ENCODE results near the gene BIVM. TPM values are rescaled to one million over a fixed set of nuclear protein-coding genes. Genes with fewer than 3 reads are reported as not detected.

Gene BIVM
- total and polyA plus RNA-seq, 4 donors: 7.4 to 17.8 (median 11.3) TPM

DNA sequence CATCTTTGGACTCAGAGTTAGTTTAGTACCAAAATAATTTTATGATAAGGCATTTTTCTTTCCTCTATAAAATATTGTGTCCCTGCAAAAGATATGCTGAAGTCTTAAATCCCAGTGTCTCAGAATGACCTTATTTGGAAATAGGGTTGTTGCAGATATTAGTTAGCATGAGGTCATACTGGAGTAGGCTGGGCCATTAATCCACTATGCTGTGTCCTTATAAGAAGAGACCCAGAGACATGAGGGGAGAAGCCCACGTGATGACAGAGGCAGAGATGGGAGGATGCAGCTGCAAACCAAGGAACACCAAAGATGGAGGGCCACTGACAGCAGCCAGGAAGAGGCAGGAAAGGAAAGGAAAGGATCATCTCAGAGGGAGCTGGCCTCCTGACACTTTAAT, 6.5 kb upstream of the BIVM start:
- peaks cover 0 to 11% (median 6%) of the 10 kb centered on the region in 4 donors for H3K4me1 ChIP-seq (ENCODE audit: control insufficient read depth in 4 of 4, insufficient read depth in 4 of 4, low read length in 3 of 4)
- no peak overlapping the region for H3K9ac ChIP-seq (ENCODE audit: low read depth in 1 of 2, low read length in 2 of 2)
- TF ChIP-seq, protein P1, sequence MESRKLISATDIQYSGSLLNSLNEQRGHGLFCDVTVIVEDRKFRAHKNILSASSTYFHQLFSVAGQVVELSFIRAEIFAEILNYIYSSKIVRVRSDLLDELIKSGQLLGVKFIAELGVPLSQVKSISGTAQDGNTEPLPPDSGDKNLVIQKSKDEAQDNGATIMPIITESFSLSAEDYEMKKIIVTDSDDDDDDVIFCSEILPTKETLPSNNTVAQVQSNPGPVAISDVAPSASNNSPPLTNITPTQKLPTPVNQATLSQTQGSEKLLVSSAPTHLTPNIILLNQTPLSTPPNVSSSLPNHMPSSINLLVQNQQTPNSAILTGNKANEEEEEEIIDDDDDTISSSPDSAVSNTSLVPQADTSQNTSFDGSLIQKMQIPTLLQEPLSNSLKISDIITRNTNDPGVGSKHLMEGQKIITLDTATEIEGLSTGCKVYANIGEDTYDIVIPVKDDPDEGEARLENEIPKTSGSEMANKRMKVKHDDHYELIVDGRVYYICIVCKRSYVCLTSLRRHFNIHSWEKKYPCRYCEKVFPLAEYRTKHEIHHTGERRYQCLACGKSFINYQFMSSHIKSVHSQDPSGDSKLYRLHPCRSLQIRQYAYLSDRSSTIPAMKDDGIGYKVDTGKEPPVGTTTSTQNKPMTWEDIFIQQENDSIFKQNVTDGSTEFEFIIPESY (IDR thresholded peaks at IDR 0.05): no peak
- TF ChIP-seq, protein P2, sequence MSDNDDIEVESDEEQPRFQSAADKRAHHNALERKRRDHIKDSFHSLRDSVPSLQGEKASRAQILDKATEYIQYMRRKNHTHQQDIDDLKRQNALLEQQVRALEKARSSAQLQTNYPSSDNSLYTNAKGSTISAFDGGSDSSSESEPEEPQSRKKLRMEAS (IDR thresholded peaks at IDR 0.05): no peak
- TF ChIP-seq GABPA (IDR thresholded peaks at IDR 0.05 in 1 of 2, conservative IDR thresholded peaks at IDR 0.05 in 1 of 2): no peak
- no peak for TF ChIP-seq NR2F2 (IDR thresholded peaks at IDR 0.05)
- no peak overlapping the region for H3K4me3 ChIP-seq (ENCODE audit: low read depth in 1 of 3, low read length in 3 of 3)
- 88% methylated on average over 1 of the region's 1 CpG for WGBS
- DNase-seq (ENCODE audit: low spot score): no peak
- H3K27ac ChIP-seq (ENCODE audit: low read depth in 1 of 2, low read length in 2 of 2): no peak overlapping the region
- H3K27me3 ChIP-seq (ENCODE audit: control insufficient read depth in 4 of 4, insufficient read depth in 4 of 4, low read length in 3 of 4): no peaks in the 10 kb centered on the region
- no peaks in the 10 kb centered on the region for H3K36me3 ChIP-seq (ENCODE audit: control insufficient read depth in 4 of 4, insufficient read depth in 3 of 4, low read depth in 1 of 4, low read length in 3 of 4)
- no peaks in the 10 kb centered on the region for H3K9me3 ChIP-seq (ENCODE audit: control insufficient read depth in 4 of 4, low read length in 3 of 4)

DNA sequence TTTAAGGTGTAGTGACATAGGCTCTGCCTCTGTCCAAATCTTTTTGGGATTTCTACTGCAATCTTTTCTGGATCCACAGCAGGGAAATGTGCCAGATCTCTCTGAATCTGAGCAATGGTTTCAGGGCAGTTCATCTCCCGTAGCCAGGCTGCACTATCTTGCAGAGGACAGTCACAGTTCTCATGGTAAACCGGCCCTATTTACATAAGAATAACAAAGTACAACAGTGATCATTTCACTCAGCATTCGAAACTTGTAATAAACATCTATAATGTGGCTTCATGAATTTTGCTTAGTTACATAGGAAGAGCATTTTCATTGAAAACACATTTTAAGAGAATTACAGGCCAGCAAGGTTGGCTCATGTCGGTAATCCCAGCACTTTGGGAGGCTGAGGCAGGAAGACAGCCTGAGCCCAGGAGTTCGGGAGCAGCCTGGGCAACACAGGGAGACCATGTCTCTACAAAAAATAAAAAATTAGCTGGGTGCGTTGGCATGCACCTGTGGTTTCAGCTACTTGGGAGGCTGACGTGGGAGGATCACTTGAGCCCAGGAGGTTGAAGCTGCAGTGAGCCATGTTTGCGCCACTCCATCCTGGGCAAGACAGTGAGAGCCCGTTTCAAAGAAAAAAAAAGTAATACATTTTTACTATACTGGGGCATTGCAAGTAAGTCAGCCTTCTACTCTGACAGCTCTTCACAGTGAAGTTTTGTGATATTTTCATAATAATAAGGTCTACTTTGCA, 5.1 kb upstream of the BIVM start:
- Histone ChIP-seq H3K9me3 (ENCODE audit: control insufficient read depth in 4 of 4, low read length in 3 of 4) (no peaks in the 10 kb centered on the region), H3K27me3 (ENCODE audit: control insufficient read depth in 4 of 4, insufficient read depth in 4 of 4, low read length in 3 of 4) (no peaks in the 10 kb centered on the region), H3K9ac (ENCODE audit: low read depth in 1 of 2, low read length in 2 of 2) (no peak overlapping the region), H3K4me3 (ENCODE audit: low read depth in 1 of 3, low read length in 3 of 3) (no peak overlapping the region), H3K36me3 (ENCODE audit: control insufficient read depth in 4 of 4, insufficient read depth in 3 of 4, low read depth in 1 of 4, low read length in 3 of 4) (no peaks in the 10 kb centered on the region), H3K4me1 (ENCODE audit: control insufficient read depth in 4 of 4, insufficient read depth in 4 of 4, low read length in 3 of 4) (peaks cover 0 to 15% (median 12%) of the 10 kb centered on the region in 4 donors), H3K27ac (ENCODE audit: low read depth in 1 of 2, low read length in 2 of 2) (no peak overlapping the region)
- no peak for TF ChIP-seq HNF4A (conservative IDR thresholded peaks at IDR 0.05)
- TF ChIP-seq TAF1 (conservative IDR thresholded peaks at IDR 0.05): no peak
- TF ChIP-seq YY1 (IDR thresholded peaks at IDR 0.05): no peak
- TF ChIP-seq FOXA2 (IDR thresholded peaks at IDR 0.05): no peak
- TF ChIP-seq SP1 (IDR thresholded peaks at IDR 0.05): no peak
- TF ChIP-seq HNF4G (IDR thresholded peaks at IDR 0.05): no peak
- no peak for DNase-seq (ENCODE audit: low spot score)
- WGBS: 87% methylated on average over 9 of the region's 9 CpGs

DNA sequence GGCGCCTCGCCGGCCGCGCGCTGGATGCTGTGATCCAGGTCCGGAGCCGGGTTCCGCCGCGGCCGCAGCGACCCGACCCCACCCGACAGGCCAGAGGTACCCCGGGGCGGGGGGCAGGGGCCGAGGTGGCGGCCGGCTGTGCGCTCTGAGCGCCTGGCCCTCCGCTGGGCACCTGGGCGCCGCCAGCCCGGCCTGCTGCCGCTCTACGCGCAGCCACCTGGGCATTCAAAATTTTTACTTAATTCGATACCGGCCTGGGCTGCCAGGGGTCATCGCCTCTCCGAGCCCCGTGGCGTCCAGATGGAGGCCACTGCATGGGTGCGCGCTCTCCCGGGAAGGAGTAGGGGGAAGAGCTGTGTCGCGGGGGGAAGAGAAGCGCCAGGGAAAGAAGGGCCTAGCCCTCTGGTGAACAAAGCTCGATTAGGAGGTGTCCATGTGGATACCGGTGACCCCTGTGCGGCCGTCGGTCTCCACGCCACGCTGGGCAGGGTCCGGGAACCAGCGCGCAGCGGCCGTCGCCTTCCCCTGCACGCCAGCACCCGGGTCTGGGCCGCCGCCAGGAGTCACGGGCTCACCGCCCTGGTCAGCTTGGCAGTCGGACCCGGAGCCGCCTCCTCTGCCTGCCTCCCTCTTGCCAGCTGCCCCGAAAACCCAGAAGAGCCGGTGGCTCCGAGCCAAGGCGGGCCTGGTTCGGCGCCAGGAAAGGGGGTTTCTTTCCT, 666 bp downstream of the BIVM start:
- Histone ChIP-seq H3K36me3 (ENCODE audit: control insufficient read depth in 4 of 4, insufficient read depth in 3 of 4, low read depth in 1 of 4, low read length in 3 of 4) (peaks cover 0 to 2% (median 0%) of the 10 kb centered on the region in 4 donors), H3K9me3 (ENCODE audit: control insufficient read depth in 4 of 4, low read length in 3 of 4) (no peaks in the 10 kb centered on the region), H3K27me3 (ENCODE audit: control insufficient read depth in 4 of 4, insufficient read depth in 4 of 4, low read length in 3 of 4) (no peaks in the 10 kb centered on the region), H3K4me3 (ENCODE audit: low read depth in 1 of 3, low read length in 3 of 3) (peak overlapping the region; percentile 65 to 92 (median 82)), H3K9ac (ENCODE audit: low read depth in 1 of 2, low read length in 2 of 2) (peak overlapping the region; percentile 52 to 66), H3K27ac (ENCODE audit: low read depth in 1 of 2, low read length in 2 of 2) (peak overlapping the region; percentile 75 to 76), H3K4me1 (ENCODE audit: control insufficient read depth in 4 of 4, insufficient read depth in 4 of 4, low read length in 3 of 4) (peaks cover 0 to 26% (median 23%) of the 10 kb centered on the region in 4 donors)
- under 1% methylated on average over 69 of the region's 69 CpGs for WGBS
- TF ChIP-seq HNF4A (conservative IDR thresholded peaks at IDR 0.05) (no peak), YY1 (IDR thresholded peaks at IDR 0.05) (no peak), FOXA1 (IDR thresholded peaks at IDR 0.05) (no peak), NR2F2 (IDR thresholded peaks at IDR 0.05) (no peak), EGR1 (IDR thresholded peaks at IDR 0.05; ENCODE audit: low read depth in 2 of 2) (no peak), RAD21 (IDR thresholded peaks at IDR 0.05) (no peak), TAF1 (conservative IDR thresholded peaks at IDR 0.05) (no peak), GABPA (IDR thresholded peaks at IDR 0.05 in 1 of 2, conservative IDR thresholded peaks at IDR 0.05 in 1 of 2) (no peak)
- TF ChIP-seq, protein P1 (IDR thresholded peaks at IDR 0.05): no peak
- TF ChIP-seq, protein P3, sequence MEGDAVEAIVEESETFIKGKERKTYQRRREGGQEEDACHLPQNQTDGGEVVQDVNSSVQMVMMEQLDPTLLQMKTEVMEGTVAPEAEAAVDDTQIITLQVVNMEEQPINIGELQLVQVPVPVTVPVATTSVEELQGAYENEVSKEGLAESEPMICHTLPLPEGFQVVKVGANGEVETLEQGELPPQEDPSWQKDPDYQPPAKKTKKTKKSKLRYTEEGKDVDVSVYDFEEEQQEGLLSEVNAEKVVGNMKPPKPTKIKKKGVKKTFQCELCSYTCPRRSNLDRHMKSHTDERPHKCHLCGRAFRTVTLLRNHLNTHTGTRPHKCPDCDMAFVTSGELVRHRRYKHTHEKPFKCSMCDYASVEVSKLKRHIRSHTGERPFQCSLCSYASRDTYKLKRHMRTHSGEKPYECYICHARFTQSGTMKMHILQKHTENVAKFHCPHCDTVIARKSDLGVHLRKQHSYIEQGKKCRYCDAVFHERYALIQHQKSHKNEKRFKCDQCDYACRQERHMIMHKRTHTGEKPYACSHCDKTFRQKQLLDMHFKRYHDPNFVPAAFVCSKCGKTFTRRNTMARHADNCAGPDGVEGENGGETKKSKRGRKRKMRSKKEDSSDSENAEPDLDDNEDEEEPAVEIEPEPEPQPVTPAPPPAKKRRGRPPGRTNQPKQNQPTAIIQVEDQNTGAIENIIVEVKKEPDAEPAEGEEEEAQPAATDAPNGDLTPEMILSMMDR (IDR thresholded peaks at IDR 0.05; ENCODE audit: low read depth, low read length, missing input control): no peak
- TF ChIP-seq, protein P2 (IDR thresholded peaks at IDR 0.05): no peak
- DNase-seq (ENCODE audit: low spot score): peak; percentile 35
